ENCODE measurements around the gene PIGN. TPM values are rescaled to one million over a fixed set of nuclear protein-coding genes. Genes with fewer than 3 reads are reported as not detected.

Gene PIGN
- total and polyA plus RNA-seq, 2 donors: 10.7 to 84.6 TPM

GRCh38 chr18:61991201-61991600, 195.7 kb downstream of the PIGN start:
- Histone ChIP-seq H3K4me1 (ENCODE audit: insufficient read depth) (no peaks in the 10 kb centered on the region), H3K27ac (ENCODE audit: low read depth) (no peak overlapping the region), H3K36me3 (ENCODE audit: insufficient read depth) (no peaks in the 10 kb centered on the region), H3K4me3 (ENCODE audit: low read depth, low read length) (no peak overlapping the region)
- WGBS: 82% methylated on average over 3 of the region's 3 CpGs
- DNase-seq (ENCODE audit: extremely low spot score): no peak

Other genes starting within 250 kb of the PIGN start
- gene RELCH, start 199 bp upstream of the PIGN start, total RNA-seq: 73.3 TPM
- 12.8 TPM for gene RELCH, start 199 bp upstream of the PIGN start, polyA plus RNA-seq
- gene TNFRSF11A, start 138.3 kb upstream of the PIGN start, total RNA-seq: 11.1 TPM
- 1.6 TPM for gene TNFRSF11A, start 138.3 kb upstream of the PIGN start, polyA plus RNA-seq